ENCODE measurements around the gene PGA4. TPM values are rescaled to one million over a fixed set of nuclear protein-coding genes. Genes with fewer than 3 reads are reported as not detected.

The PGA4 gene
- total RNA-seq, result not detected in 2 replicates

GRCh38 chr11:61222047-61222446 is at the start of gene PGA4:
PGA4 (plus strand) TSS chr11:61222347; CDS start chr11:61222401, 54 bp downstream.

GRCh38 chr11:61202950-61203746 is 19.0 kb upstream of the PGA4 start, which contains the start of gene PGA3:
PGA3 (plus strand) TSS chr11:61203515; CDS start chr11:61203565, 50 bp downstream.

GRCh38 chr11:61240875-61241274 is 18.7 kb downstream of the PGA4 start, which contains the start of gene PGA5:
PGA5 (plus strand) TSS chr11:61241175; CDS start chr11:61241227, 52 bp downstream.

Other genes starting within 250 kb of the PGA4 start
- not detected in 2 replicates for gene CD5, start 119.9 kb upstream of the PGA4 start, total RNA-seq
- 13.7 and 21.3 TPM in 2 replicates for gene VPS37C, start 60.9 kb upstream of the PGA4 start, total RNA-seq
- not detected in 2 replicates for gene PGA3, start 18.8 kb upstream of the PGA4 start, total RNA-seq
- not detected in 2 replicates for gene PGA5, start 18.8 kb downstream of the PGA4 start, total RNA-seq
- 0.39 and 0.65 TPM in 2 replicates for gene VWCE, start 73.0 kb downstream of the PGA4 start, total RNA-seq
- 267 and 359 TPM in 2 replicates for gene DDB1, start 110.8 kb downstream of the PGA4 start, total RNA-seq
- gene TKFC, start 110.9 kb downstream of the PGA4 start, total RNA-seq, result 30.9 and 46.7 TPM in 2 replicates
- gene CYB561A3, start 139.5 kb downstream of the PGA4 start, total RNA-seq, result 38.9 and 57.0 TPM in 2 replicates
- gene TMEM138, start 140.0 kb downstream of the PGA4 start, total RNA-seq, result 13.0 and 15.4 TPM in 2 replicates
- 11.0 and 16.9 TPM in 2 replicates for gene TMEM216, start 170.2 kb downstream of the PGA4 start, total RNA-seq
- 35.5 and 36.5 TPM in 2 replicates for gene CPSF7, start 207.6 kb downstream of the PGA4 start, total RNA-seq
- 41.6 and 54.5 TPM in 2 replicates for gene SDHAF2, start 207.8 kb downstream of the PGA4 start, total RNA-seq